ENCODE results near the gene PLXNA2.

Gene PLXNA2

GRCh38 chr1:208203127-208203847 is 40.9 kb downstream of the PLXNA2 start:
- DNase-seq (ENCODE audit: low spot score): peak; percentile 81

- DNase-seq (ENCODE audit: low spot score): no peak
Measured at GRCh38 chr1:208202333-208202995, 41.7 kb downstream of the PLXNA2 start.

- peak; percentile 98 for DNase-seq (ENCODE audit: low spot score)
Measured at GRCh38 chr1:208201229-208201628, 43.0 kb downstream of the PLXNA2 start.

- no peak for DNase-seq (ENCODE audit: low spot score)
Measured at GRCh38 chr1:208200116-208200515, 44.1 kb downstream of the PLXNA2 start.

- no peak for DNase-seq (ENCODE audit: low spot score)
Measured at GRCh38 chr1:208198236-208198635, 45.9 kb downstream of the PLXNA2 start.

GRCh38 chr1:208194944-208195343 is 49.2 kb downstream of the PLXNA2 start:
- no peak for DNase-seq (ENCODE audit: low spot score)

- no peak for DNase-seq (ENCODE audit: low spot score)
Measured at GRCh38 chr1:208192995-208193394, 51.2 kb downstream of the PLXNA2 start.

GRCh38 chr1:208190784-208191183 is 53.4 kb downstream of the PLXNA2 start:
- no peak for DNase-seq (ENCODE audit: low spot score)

GRCh38 chr1:208189716-208190115 is 54.5 kb downstream of the PLXNA2 start:
- DNase-seq (ENCODE audit: low spot score): no peak

- DNase-seq (ENCODE audit: low spot score): no peak
Measured at GRCh38 chr1:208189183-208189582, 55.0 kb downstream of the PLXNA2 start.

- no peak for DNase-seq (ENCODE audit: low spot score)
Measured at GRCh38 chr1:208188607-208189006, 55.6 kb downstream of the PLXNA2 start.

GRCh38 chr1:208187499-208188041 is 56.6 kb downstream of the PLXNA2 start:
- no peak for DNase-seq (ENCODE audit: low spot score)

- no peak for DNase-seq (ENCODE audit: low spot score)
Measured at GRCh38 chr1:208185801-208186231, 58.4 kb downstream of the PLXNA2 start.

GRCh38 chr1:208184966-208185654 is 59.1 kb downstream of the PLXNA2 start:
- DNase-seq (ENCODE audit: low spot score): no peak

- DNase-seq (ENCODE audit: low spot score): no peak
Measured at GRCh38 chr1:208183977-208184911, 59.9 kb downstream of the PLXNA2 start.

GRCh38 chr1:208182880-208183645 is 61.1 kb downstream of the PLXNA2 start:
- DNase-seq (ENCODE audit: low spot score): no peak

- DNase-seq (ENCODE audit: low spot score): no peak
Measured at GRCh38 chr1:208181364-208181763, 62.8 kb downstream of the PLXNA2 start.

GRCh38 chr1:208180421-208180820 is 63.8 kb downstream of the PLXNA2 start:
- DNase-seq (ENCODE audit: low spot score): no peak

GRCh38 chr1:208179961-208180409 is 64.2 kb downstream of the PLXNA2 start:
- DNase-seq (ENCODE audit: low spot score): no peak

- no peak for DNase-seq (ENCODE audit: low spot score)
Measured at GRCh38 chr1:208179263-208179816, 64.8 kb downstream of the PLXNA2 start.

Measured in kidney capillary endothelial cell (primary cell).